ENCODE results near the gene TAOK3.
"Not testable (repeated sequence)": the region's sequence is repeated elsewhere in the genome, so short reads cannot be mapped to it uniquely, and the experiment has no call there.

The TAOK3 gene

GRCh38 chr12:118290130-118290529, 82.6 kb downstream of the TAOK3 start:
- DNase-seq = no peak

GRCh38 chr12:118288174-118288573, 84.5 kb downstream of the TAOK3 start:
- DNase-seq = no peak

DNA sequence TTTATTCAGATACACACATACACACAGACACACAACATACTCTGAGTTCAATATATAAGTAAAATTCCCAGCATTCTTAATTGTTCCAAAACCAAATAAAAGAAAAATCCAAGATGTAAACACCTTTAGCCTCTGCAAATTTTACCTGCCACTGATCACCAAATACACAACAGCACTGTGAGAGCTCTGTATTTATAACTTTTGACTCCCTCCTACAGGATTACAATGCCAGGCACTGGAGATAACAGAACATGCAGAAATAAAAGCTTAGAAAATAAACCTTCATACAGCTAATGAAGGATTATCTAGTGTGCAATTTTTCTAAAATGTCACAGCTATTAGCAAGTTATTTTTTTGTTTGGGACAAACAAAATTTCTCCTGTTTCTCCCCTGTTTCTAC, 85.0 kb downstream of the TAOK3 start:
- DNase-seq = no peak

DNA sequence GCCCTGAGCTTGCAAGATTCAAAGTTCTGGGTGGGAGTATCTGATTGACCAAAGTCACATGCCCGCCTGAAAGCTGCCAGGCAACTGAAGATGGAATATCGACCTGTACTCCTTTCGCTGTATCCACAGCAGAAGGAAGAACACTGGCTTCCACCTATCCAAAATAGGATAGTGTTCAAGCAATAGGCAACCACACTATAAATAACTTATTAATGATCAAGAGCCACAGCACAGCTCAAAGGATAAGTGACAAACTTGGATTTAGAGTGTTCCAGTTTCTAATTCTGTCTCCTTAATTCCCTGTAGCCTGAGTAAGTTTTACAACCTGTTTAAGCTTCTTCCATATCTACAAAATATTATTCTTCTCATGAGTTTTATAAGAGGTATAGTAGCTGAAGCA, 89.9 kb downstream of the TAOK3 start:
- DNase-seq = no peak

GRCh38 chr12:118278288-118278687, 94.4 kb downstream of the TAOK3 start:
- not testable (repeated sequence) for DNase-seq

- DNase-seq = no peak
Measured at GRCh38 chr12:118274066-118274465, 98.6 kb downstream of the TAOK3 start.

DNA sequence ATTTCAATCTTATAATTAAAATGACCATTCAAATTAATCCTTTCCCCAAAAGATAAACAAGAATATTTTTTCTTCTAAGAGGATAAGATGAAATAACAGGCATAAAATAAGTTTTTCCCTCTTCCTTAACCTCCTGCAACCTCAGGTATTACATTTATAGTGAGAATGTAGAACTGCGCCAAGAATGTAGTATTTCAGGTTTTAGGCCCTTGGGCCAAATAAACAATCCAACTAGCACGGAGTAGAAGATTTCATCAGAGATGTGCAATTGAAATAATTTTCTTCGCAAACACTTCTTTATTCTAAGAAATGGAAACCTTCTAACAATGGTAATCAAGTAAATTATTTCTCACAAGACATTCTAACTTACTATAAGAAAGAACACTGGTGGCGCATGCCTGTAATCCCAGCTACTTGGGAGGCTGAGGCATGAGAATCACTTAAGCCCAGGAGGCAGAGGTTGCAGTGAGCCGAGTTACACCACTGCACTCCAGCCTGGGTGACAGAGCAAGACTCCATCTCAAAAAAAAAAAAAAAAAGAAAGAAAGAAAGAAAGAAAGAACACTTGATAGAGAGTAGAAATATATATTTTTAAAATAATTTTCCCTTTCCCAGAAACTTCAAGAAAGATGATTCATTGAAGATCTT, 100.8 kb downstream of the TAOK3 start:
- no peak for DNase-seq

DNA sequence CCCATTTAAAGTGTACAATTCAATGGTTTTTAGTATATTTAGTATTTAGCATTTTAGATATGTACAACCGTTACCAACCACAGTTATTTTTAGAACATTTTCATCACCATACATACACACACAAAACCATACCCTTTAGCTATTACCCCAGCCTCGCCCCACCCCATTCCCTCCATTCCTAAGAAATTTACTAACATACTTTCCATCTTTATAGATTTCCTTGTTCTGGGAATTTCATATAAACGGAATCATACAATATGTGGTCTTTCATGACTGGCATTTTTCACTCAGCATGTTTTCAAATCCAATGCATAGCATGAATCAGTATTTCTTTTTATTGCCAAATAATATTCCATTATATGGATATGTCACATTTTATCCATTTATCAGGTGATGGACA, 101.5 kb downstream of the TAOK3 start:
- DNase-seq = no peak

GRCh38 chr12:118269806-118270205, 102.9 kb downstream of the TAOK3 start:
- DNase-seq = no peak

- DNase-seq = no peak
Measured at GRCh38 chr12:118259079-118259478, 113.6 kb downstream of the TAOK3 start.

- no peak for DNase-seq
Measured at GRCh38 chr12:118256352-118256751, 116.4 kb downstream of the TAOK3 start.

GRCh38 chr12:118249547-118249946, 123.2 kb downstream of the TAOK3 start:
- DNase-seq = no peak

GRCh38 chr12:118245886-118246285, 126.8 kb downstream of the TAOK3 start:
- not testable (repeated sequence) for DNase-seq

GRCh38 chr12:118238888-118239287, 133.8 kb downstream of the TAOK3 start:
- DNase-seq = no peak

GRCh38 chr12:118237908-118238307, 134.8 kb downstream of the TAOK3 start:
- no peak for DNase-seq

GRCh38 chr12:118237052-118237665, 135.5 kb downstream of the TAOK3 start:
- DNase-seq = no peak

GRCh38 chr12:118220702-118221101, 152.0 kb downstream of the TAOK3 start:
- no peak for DNase-seq

DNA sequence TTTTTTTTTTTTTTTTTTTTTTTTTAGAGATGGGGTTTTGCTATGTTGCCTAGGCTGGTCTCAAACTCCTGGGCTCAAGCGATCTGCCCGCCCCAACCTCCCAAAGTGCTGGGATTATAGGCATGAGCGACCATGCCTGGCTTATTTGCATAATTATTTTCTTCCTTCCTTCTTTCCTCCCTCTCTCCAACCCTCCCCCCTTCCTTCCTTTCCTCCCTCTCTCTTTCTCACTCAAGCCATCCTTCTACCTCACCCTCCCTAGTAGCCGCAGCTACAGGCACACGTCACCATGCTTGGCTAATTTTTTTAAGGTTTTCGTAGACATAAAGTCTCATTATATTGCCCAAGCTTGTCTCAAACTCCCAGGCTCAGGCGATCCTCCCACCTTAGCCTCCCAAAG, 152.9 kb downstream of the TAOK3 start:
- no peak for DNase-seq

- no peak for DNase-seq
Measured at GRCh38 chr12:118219106-118219505, 153.6 kb downstream of the TAOK3 start.

- DNase-seq = no peak
Measured at GRCh38 chr12:118213452-118213851, 159.3 kb downstream of the TAOK3 start.

DNA sequence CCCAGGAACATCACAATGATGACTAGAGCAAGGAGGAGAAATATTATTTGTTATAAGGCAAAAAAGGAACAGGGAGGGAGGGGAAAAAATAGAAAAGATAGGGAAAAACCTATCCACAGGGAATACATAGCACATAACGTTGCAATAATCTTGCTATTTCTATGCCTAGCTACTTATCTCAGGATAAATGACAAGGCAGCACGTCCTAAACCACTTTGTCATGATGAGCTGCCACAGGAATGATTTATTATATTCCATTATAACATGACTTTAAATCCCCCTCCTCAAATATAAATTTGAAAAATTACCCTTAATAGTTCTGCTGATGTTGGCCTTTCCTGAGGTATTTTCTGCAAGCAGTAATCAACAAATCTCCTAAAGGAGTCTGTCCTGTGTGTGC, 160.1 kb downstream of the TAOK3 start:
- DNase-seq = no peak

DNA sequence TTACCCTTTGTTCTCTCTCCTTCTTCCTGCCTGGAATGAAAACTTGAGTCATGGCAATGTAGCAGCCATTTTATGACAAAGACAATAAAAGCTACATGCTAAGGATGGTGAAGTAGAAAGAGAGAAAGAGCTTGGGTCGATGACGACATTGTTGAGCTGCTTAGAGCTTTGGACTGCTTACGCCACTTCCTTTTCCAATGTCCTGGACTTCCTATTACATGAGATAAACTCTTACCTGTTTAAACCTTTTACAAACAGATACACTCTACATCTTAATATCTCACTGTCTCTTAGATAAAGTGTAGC, 166.6 kb downstream of the TAOK3 start:
- DNase-seq = no peak

- no peak for DNase-seq
Measured at GRCh38 chr12:118193958-118194357, 178.7 kb downstream of the TAOK3 start.

DNA sequence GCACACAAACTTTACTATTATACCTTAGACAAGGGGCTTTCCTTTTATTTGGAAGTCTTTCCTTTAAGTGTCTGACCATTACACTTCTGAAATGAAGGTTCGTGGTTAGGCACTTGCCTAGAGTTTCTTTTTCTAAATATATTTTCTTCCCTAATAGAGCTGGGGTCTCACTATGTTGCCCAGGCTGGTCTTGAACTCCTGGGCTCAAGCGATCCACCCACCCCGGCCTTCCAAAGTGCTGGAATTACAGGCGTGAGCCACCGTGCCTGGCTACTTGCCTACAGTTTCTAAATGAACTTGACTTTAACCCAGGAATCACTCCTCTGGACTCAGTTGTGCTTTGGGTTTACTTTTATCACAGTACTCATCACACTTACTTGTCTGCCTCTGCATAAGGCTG, 179.2 kb downstream of the TAOK3 start:
- DNase-seq = no peak

GRCh38 chr12:118190266-118190665, 182.4 kb downstream of the TAOK3 start:
- no peak for DNase-seq
